GM23338 (cell line): ENCODE results near the gene SNAPC2. TPM values are rescaled to one million over a fixed set of nuclear protein-coding genes. Genes with fewer than 3 reads are reported as not detected.

Experiments used
- ATAC-seq: fragments of 200-7000 bp; cut with Tn5 transposase; 3 replicates; pipeline ENCODE4 v1.9.1; 2020
- DNase-seq: peaks from one replicate; pipeline ENCODE4 v3.0.0-alpha.2; 2015; ENCODE audit warnings: low spot score
- H2AFZ ChIP-seq: fragments of 200-600 bp; sonication (generic); 2 replicates; pipeline ENCODE4 v1.8.0; 2016; ENCODE audit warnings: antibody characterized with exemption, mild to moderate bottlenecking, moderate library complexity
- H3F3A ChIP-seq: fragments of 200-600 bp; sonication (generic); replicated peaks from 2 replicates; pipeline ENCODE4 v1.8.0; 2017; ENCODE audit warnings: antibody characterized with exemption, mixed run types, low read depth
- H3K27ac ChIP-seq: fragments of 200-600 bp; sonication (generic); 2 replicates; pipeline ENCODE4 v1.6.1; 2016; ENCODE audit warnings: low read depth
- H3K27me3 ChIP-seq: fragments of 200-600 bp; sonication (generic); 2 replicates; pipeline ENCODE4 v1.8.0; 2016; ENCODE audit warnings: mild to moderate bottlenecking, mixed run types, moderate library complexity; ENCODE audit not compliant: insufficient read depth
- H3K36me3 ChIP-seq: fragments of 200-600 bp; sonication (generic); 2 replicates; pipeline ENCODE4 v1.8.0; 2016; ENCODE audit warnings: mild to moderate bottlenecking; ENCODE audit not compliant: insufficient read depth
- H3K4me1 ChIP-seq: fragments of 200-600 bp; sonication (generic); 2 replicates; pipeline ENCODE4 v1.8.0; 2016; ENCODE audit warnings: mild to moderate bottlenecking, moderate library complexity; ENCODE audit not compliant: insufficient read depth
- H3K4me2 ChIP-seq: fragments of 200-600 bp; sonication (generic); 2 replicates; pipeline ENCODE4 v1.7.1; 2017; ENCODE audit warnings: mixed run types
- H3K4me3 ChIP-seq: fragments of 200-600 bp; sonication (generic); 2 replicates; pipeline ENCODE4 v1.6.1; 2016; ENCODE audit warnings: mixed run types
- H3K79me2 ChIP-seq: fragments of 200-600 bp; sonication (generic); replicated peaks from 2 replicates; pipeline ENCODE4 v1.8.0; 2017; ENCODE audit warnings: mild to moderate bottlenecking; ENCODE audit not compliant: insufficient read depth
- H3K9me2 ChIP-seq: fragments of 200-600 bp; sonication (generic); 2 replicates; pipeline ENCODE4 v1.8.0; 2017; ENCODE audit not compliant: insufficient read depth
- H4K20me1 ChIP-seq: fragments of 200-600 bp; sonication (generic); replicated peaks from 2 replicates; pipeline ENCODE4 v1.8.0; 2017; ENCODE audit warnings: mild to moderate bottlenecking; ENCODE audit not compliant: insufficient read depth
- H3K27ac Mint-ChIP-seq: 2 replicates; pipeline ENCODE4 v1.8.0; 2020; ENCODE audit warnings: inconsistent platforms, mild to moderate bottlenecking, moderate library complexity, mixed read lengths
- H3K27me3 Mint-ChIP-seq: 3 replicates; pipeline ENCODE4 v1.8.0; 2022; ENCODE audit warnings: low read depth, mild to moderate bottlenecking, moderate library complexity, mixed read lengths, inconsistent platforms; ENCODE audit not compliant: insufficient read depth, poor library complexity
- H3K36me3 Mint-ChIP-seq: 3 replicates; pipeline ENCODE4 v1.8.0; 2021; ENCODE audit warnings: low read depth, mild to moderate bottlenecking, inconsistent platforms, moderate library complexity, mixed read lengths
- H3K4me1 Mint-ChIP-seq: 3 replicates; pipeline ENCODE4 v1.8.0; 2020; ENCODE audit warnings: mild to moderate bottlenecking, inconsistent platforms, mixed read lengths
- H3K4me3 Mint-ChIP-seq: 3 replicates; pipeline ENCODE4 v1.8.0; 2021; ENCODE audit warnings: moderate library complexity, mild to moderate bottlenecking, inconsistent platforms, mixed read lengths
- H3K9me3 Mint-ChIP-seq: 3 replicates; pipeline ENCODE4 v1.8.0; 2020; ENCODE audit warnings: moderate library complexity, mild to moderate bottlenecking, inconsistent platforms, mixed read lengths
- CREB1 ChIP-seq: fragments of 250-450 bp; sonication (Bioruptor Pico); IDR thresholded peaks from 2 replicates; pipeline ENCODE4 v1.5.0; 2020; ENCODE audit warnings: low read depth, mild to moderate bottlenecking, moderate library complexity
- EZH2 ChIP-seq: fragments of 200-600 bp; sonication (generic); IDR thresholded peaks from one replicate; pipeline ENCODE4 v1.8.0; 2017; ENCODE audit warnings: antibody characterized with exemption, mild to moderate bottlenecking, low read depth; ENCODE audit not compliant: unreplicated experiment
- EZH2phosphoT487 ChIP-seq: fragments of 200-600 bp; sonication (generic); IDR thresholded peaks from one replicate; pipeline ENCODE4 v1.8.1; 2018; ENCODE audit warnings: antibody characterized with exemption; ENCODE audit not compliant: unreplicated experiment
- JUNB ChIP-seq: IDR thresholded peaks from one replicate; pipeline ENCODE4 v1.6.1; 2016; ENCODE audit warnings: antibody characterized with exemption; ENCODE audit not compliant: unreplicated experiment
- NANOG ChIP-seq: IDR thresholded peaks from 2 replicates; pipeline ENCODE4 v1.6.1; 2016; ENCODE audit warnings: antibody characterized with exemption, borderline replicate concordance
- POLR2AphosphoS5 ChIP-seq: IDR thresholded peaks from 2 replicates; pipeline ENCODE4 v1.6.1; 2016; ENCODE audit warnings: antibody characterized with exemption, low read depth
- STAT1 ChIP-seq: IDR thresholded peaks from one replicate; pipeline ENCODE4 v1.6.1; 2016; ENCODE audit warnings: antibody characterized with exemption; ENCODE audit not compliant: unreplicated experiment
- ZNF114 ChIP-seq: fragments of 250-450 bp; sonication (Bioruptor Pico); IDR thresholded peaks from 2 replicates; pipeline ENCODE4 v1.5.0; 2020; ENCODE audit warnings: mild to moderate bottlenecking, moderate library complexity
- polyA plus RNA-seq: library from polyadenylated mRNA; unstranded; fragments of >200 nt; fragmentation: Nextera tagmentation; extraction: Ambion mirVana; gene quantifications from 2 replicates; pipeline ENCODE4 v1.2.1, GENCODE V29; 2016
- total RNA-seq: library from RNA; depleted of rRNA; stranded (reverse); fragments of >200 nt; shearing (Covaris generic); gene quantifications from 2 replicates; pipeline ENCODE4 v1.2.3, GENCODE V29; 2014
- TF ChIP-seq, protein P1 (sequence below): fragments of 250-450 bp; sonication (Bioruptor Pico); IDR thresholded peaks from 2 replicates; pipeline ENCODE4 v1.5.0; 2020; ENCODE audit warnings: mild to moderate bottlenecking, moderate library complexity
- TF ChIP-seq, protein P2 (sequence below), 2 experiments: fragments of 200-600 bp in 1 of 2; sonication (generic) in 1 of 2; conservative IDR thresholded peaks; 2 replicates each; pipeline versions ENCODE4 v1.5.1 to v1.6.1; 2016 to 2017; ENCODE audit warnings: antibody characterized with exemption in 2 of 2, low read depth in 2 of 2, mild to moderate bottlenecking in 2 of 2, moderate library complexity in 1 of 2

SNAPC2 gene
- total and polyA plus RNA-seq, 2 experiments from 2014 or later = 17.1 to 25.1 TPM

DNA sequence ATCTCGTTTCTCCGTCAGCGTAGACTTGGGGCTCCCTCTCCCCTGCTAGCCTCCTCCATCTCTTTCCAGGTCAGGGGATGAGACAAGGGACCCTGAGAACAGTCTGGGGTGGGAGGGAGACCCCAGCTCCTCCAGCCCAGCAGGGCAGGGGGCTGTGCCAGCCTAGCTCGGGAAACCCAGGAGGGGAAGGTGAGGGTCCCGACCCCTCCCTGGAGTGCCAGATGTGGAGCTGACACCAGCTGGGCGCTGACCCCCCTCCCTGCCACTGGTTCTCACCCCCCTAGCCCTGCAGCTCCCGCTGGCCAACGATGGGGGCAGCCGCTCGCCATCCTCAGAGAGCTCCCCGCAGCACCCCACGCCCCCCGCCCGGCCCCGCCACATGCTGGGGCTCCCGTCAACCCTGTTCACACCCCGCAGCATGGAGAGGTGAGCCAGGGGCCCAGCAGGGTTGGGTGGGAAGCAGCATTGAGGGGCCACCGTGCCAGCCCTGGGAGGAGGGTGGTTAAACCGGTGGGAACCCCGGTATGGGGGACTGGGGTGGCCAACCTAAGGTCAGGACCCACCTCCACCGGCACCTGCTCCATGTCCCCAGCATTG is 10.6 kb upstream of the SNAPC2 start (continued):
- no peak for TF ChIP-seq CREB1 (CRISPR knock-in tag)
- TF ChIP-seq NANOG = no peak
- no peak for TF ChIP-seq STAT1

DNA sequence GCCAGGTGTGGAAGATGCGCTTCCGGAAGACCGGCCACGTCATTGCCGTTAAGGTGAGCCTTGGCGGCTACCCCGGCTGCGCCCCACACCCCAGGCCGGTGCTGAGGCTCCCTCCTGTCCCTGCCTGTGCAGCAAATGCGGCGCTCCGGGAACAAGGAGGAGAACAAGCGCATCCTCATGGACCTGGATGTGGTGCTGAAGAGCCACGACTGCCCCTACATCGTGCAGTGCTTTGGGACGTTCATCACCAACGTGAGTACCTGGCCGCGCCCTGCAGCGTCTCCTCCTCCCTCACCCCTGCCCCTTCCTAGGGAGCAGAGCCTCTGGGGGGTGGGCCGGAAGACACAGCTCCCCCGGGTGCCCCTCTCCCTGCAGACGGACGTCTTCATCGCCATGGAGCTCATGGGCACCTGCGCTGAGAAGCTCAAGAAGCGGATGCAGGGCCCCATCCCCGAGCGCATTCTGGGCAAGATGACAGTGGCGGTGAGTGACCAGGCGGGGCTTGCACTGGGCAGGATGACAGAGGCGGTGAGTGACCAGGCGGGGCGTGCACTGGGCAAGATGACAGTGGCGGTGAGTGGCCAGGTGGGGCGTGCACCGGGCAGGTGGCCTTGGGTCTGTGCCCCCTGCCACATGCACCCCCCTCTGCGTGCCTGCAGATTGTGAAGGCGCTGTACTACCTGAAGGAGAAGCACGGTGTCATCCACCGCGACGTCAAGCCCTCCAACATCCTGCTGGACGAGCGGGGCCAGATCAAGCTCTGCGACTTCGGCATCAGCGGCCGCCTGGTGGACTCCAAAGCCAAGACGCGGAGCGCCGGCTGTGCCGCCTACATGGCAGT is 9.6 kb upstream of the SNAPC2 start:
- DNase-seq (no peak), ATAC-seq (no peak)
- Histone ChIP-seq H3K36me3 (no peaks in the 10 kb centered on the region; the same call in 1 of the 2 replicates), H3K79me2 (peaks cover 20% of the 10 kb centered on the region), H3K4me2 (no peak overlapping the region), H3F3A (no peaks in the 10 kb centered on the region), H2AFZ (no peak overlapping the region), H3K27me3 (peaks cover 19% of the 10 kb centered on the region), H3K9me2 (no peaks in the 10 kb centered on the region), H3K27ac (no peak overlapping the region), H3K4me1 (no peaks in the 10 kb centered on the region), H4K20me1 (peaks cover 5% of the 10 kb centered on the region), H3K4me3 (no peak overlapping the region)
- peaks cover 4% of the 10 kb centered on the region for H3K4me1 Mint-ChIP-seq
- no peaks in the 10 kb centered on the region for H3K9me3 Mint-ChIP-seq
- no peak overlapping the region for H3K27ac Mint-ChIP-seq
- H3K4me3 Mint-ChIP-seq = no peak overlapping the region
- H3K27me3 Mint-ChIP-seq = peaks cover 23% of the 10 kb centered on the region
- TF ChIP-seq EZH2 = no peak
- peaks cover 17% of the 10 kb centered on the region for H3K36me3 Mint-ChIP-seq

DNA sequence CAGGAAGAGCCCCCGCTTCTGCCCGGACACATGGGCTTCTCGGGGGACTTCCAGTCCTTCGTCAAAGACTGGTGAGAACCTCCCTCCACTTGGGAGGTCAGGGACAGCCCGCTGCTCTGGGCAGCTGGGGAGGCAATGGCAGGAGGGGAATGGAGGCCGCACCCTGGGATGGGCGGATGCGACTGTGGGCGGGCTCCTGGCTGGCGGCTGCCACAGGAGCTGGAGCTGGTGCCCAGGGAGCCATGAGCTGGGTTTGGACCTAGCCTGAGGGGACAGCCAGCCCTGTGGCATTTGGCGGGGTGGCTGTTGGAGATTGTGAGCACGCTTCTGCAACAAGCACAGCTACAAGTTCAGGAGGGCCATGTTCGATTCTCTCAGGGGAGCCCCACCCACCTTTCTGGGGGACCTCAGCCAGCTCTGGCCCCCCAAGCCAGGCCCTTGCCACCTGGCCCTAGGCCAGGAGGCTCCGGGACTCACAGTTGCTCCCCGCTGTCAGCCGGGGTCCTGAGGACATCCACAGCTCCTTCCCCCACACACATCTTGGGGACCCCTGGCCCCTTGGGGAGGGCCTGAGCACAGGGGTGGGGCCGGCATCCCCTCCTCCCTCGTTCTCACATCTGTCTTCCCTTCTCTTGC is 8.5 kb upstream of the SNAPC2 start:
- no peaks in the 10 kb centered on the region for H3K36me3 ChIP-seq
- DNase-seq = no peak
- TF ChIP-seq JUNB (no peak), POLR2AphosphoS5 (no peak), STAT1 (no peak), ZNF114 (CRISPR knock-in tag) (no peak), EZH2 (no peak), EZH2phosphoT487 (no peak)
- TF ChIP-seq, protein P1, sequence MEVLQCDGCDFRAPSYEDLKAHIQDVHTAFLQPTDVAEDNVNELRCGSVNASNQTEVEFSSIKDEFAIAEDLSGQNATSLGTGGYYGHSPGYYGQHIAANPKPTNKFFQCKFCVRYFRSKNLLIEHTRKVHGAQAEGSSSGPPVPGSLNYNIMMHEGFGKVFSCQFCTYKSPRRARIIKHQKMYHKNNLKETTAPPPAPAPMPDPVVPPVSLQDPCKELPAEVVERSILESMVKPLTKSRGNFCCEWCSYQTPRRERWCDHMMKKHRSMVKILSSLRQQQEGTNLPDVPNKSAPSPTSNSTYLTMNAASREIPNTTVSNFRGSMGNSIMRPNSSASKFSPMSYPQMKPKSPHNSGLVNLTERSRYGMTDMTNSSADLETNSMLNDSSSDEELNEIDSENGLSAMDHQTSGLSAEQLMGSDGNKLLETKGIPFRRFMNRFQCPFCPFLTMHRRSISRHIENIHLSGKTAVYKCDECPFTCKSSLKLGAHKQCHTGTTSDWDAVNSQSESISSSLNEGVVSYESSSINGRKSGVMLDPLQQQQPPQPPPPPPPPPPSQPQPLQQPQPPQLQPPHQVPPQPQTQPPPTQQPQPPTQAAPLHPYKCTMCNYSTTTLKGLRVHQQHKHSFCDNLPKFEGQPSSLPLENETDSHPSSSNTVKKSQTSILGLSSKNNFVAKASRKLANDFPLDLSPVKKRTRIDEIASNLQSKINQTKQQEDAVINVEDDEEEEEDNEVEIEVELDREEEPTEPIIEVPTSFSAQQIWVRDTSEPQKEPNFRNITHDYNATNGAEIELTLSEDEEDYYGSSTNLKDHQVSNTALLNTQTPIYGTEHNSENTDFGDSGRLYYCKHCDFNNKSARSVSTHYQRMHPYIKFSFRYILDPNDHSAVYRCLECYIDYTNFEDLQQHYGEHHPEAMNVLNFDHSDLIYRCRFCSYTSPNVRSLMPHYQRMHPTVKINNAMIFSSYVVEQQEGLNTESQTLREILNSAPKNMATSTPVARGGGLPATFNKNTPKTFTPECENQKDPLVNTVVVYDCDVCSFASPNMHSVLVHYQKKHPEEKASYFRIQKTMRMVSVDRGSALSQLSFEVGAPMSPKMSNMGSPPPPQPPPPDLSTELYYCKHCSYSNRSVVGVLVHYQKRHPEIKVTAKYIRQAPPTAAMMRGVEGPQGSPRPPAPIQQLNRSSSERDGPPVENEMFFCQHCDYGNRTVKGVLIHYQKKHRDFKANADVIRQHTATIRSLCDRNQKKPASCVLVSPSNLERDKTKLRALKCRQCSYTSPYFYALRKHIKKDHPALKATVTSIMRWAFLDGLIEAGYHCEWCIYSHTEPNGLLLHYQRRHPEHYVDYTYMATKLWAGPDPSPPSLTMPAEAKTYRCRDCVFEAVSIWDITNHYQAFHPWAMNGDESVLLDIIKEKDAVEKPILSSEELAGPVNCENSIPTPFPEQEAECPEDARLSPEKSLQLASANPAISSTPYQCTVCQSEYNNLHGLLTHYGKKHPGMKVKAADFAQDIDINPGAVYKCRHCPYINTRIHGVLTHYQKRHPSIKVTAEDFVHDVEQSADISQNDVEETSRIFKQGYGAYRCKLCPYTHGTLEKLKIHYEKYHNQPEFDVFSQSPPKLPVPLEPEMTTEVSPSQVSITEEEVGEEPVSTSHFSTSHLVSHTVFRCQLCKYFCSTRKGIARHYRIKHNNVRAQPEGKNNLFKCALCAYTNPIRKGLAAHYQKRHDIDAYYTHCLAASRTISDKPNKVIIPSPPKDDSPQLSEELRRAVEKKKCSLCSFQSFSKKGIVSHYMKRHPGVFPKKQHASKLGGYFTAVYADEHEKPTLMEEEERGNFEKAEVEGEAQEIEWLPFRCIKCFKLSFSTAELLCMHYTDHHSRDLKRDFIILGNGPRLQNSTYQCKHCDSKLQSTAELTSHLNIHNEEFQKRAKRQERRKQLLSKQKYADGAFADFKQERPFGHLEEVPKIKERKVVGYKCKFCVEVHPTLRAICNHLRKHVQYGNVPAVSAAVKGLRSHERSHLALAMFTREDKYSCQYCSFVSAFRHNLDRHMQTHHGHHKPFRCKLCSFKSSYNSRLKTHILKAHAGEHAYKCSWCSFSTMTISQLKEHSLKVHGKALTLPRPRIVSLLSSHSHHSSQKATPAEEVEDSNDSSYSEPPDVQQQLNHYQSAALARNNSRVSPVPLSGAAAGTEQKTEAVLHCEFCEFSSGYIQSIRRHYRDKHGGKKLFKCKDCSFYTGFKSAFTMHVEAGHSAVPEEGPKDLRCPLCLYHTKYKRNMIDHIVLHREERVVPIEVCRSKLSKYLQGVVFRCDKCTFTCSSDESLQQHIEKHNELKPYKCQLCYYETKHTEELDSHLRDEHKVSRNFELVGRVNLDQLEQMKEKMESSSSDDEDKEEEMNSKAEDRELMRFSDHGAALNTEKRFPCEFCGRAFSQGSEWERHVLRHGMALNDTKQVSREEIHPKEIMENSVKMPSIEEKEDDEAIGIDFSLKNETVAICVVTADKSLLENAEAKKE (CRISPR knock-in tag) = no peak
- TF ChIP-seq, protein P2, sequence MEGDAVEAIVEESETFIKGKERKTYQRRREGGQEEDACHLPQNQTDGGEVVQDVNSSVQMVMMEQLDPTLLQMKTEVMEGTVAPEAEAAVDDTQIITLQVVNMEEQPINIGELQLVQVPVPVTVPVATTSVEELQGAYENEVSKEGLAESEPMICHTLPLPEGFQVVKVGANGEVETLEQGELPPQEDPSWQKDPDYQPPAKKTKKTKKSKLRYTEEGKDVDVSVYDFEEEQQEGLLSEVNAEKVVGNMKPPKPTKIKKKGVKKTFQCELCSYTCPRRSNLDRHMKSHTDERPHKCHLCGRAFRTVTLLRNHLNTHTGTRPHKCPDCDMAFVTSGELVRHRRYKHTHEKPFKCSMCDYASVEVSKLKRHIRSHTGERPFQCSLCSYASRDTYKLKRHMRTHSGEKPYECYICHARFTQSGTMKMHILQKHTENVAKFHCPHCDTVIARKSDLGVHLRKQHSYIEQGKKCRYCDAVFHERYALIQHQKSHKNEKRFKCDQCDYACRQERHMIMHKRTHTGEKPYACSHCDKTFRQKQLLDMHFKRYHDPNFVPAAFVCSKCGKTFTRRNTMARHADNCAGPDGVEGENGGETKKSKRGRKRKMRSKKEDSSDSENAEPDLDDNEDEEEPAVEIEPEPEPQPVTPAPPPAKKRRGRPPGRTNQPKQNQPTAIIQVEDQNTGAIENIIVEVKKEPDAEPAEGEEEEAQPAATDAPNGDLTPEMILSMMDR (conservative IDR thresholded peaks at IDR 0.05; ENCODE audit: low read depth in 2 of 2) = no peak

More for the DNA sequence above, 8.5 kb upstream of the SNAPC2 start:
- Mint-ChIP-seq H3K36me3 (peaks cover 17% of the 10 kb centered on the region), H3K27me3 (peaks cover 30% of the 10 kb centered on the region), H3K27ac (no peak overlapping the region), H3K4me1 (peaks cover 3% of the 10 kb centered on the region; the same call in 2 of the 3 replicates), H3K4me3 (no peak overlapping the region), H3K9me3 (no peaks in the 10 kb centered on the region)
- H3K9me2 ChIP-seq = no peaks in the 10 kb centered on the region
- H3K27ac ChIP-seq = no peak overlapping the region
- no peak for ATAC-seq
- H3K4me1 ChIP-seq = no peaks in the 10 kb centered on the region
- no peak overlapping the region for H2AFZ ChIP-seq
- no peaks in the 10 kb centered on the region for H3F3A ChIP-seq
- no peak overlapping the region for H3K4me2 ChIP-seq
- H3K79me2 ChIP-seq = peaks cover 10% of the 10 kb centered on the region; the same call in 1 of the 2 replicates
- H3K4me3 ChIP-seq = no peak overlapping the region
- peaks cover 30% of the 10 kb centered on the region for H3K27me3 ChIP-seq
- peaks cover 5% of the 10 kb centered on the region for H4K20me1 ChIP-seq
